ENCODE results near the gene CD151.

DNA sequence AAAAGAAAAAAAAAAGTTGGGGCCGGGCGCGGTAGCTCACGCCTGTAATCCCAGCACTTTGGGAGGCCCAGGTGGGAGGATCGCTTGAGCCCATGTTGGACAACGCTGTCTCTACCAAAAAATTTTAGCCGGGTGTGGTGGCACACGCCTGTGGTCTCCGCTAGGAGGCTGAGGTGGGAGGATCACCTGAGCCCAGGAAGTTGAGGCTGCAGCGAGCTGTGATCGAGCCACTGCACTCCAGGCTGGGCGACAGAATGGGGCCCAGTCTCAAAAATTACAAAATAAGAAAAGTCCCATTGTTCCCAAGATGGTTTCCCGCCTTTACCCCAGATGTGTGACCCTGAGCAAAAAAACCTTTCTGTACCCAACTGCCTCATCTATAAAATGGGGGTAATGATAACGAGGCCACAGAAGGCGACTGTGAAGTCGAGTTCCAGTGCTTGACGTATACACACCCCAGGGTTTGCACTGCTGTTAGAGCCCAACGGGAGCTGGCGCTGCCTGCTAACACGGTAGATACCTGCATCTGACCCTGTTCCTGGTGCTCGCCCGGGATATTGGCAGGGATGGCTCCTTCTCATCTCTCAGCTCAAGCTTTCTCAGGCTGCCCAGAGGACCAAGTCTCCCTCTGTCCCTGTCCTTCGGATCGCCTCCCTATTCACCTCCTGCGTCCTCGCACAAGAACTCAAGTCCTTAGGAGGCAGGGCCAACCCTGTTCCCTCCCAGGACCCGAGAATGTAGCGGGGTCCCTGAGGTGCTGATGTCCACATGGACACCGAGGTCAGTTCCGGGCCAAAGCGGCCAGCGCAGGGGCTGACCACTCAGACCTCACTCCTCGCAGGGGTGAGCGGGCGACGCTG lies 24.1 kb upstream of the CD151 start:
- no peak for TF ChIP-seq POLR2A (IDR thresholded peaks at IDR 0.05; ENCODE audit: low read depth, low read length)
- TF ChIP-seq TAF1 (IDR thresholded peaks at IDR 0.05; ENCODE audit: borderline replicate concordance, low read depth, low read length), result no peak
